GM21528 (cell line): ENCODE data around the gene LRRC1.

Experiments
- ATAC-seq: cut with Tn5 transposase; IDR thresholded peaks from one replicate; pipeline ENCODE4 v1.9.1; 2021; ENCODE audit warnings: mild to moderate bottlenecking, moderate library complexity; ENCODE audit not compliant: unreplicated experiment, low FRiP score

LRRC1 gene

DNA sequence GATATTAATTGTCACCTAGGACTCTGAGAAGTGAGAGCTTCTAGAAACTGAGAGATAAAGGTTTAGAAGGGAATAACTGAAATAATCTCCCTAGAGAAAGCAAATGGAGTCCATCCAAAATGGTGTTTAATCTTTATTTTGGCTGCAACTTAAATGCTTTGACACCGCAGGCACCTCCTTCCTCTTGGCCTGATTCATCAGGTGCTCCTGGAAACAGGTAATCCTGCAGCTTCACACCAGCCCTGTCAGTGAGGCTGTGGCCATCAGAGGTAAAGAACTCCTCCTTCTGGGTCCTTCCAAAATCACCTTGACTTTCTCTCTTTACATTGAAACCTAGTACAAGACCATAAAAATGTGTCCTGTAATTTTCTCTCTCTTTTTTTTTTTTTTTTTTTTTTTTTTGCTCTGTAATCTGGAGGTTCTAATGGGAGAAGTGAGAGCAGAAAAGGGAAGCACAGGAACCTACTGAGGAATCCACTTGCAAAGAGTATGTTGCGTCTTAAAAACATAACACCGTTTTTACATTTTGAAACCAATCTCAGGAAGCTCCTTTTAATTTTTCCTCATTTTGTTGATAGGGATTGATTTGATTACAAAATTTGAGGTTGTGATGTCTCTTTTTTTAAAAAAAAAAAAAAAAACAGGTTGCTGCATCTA is 124.2 kb downstream of the LRRC1 start:
- ATAC-seq = no peak

DNA sequence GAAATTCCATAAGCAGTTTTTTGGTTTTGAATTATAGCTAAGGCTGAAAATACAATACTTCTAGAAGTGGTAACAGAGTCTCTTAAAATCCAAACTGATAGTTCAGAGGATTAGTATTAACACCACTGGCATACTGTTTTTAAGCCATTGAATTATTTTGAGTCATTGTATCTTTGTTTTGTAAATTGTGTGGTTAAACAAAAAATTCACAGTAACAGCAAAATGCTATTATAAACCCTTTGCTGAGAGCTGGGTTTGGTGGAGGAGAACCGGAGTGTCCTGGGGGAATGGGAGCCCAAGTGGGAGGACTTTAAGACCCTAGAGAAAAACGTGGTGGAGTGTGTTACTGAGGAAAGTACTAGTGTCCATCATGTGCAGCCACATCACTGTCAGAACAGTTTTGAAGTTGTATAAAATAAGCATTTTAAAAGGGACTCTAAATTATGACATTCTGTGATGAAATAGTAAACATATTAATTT is 125.1 kb downstream of the LRRC1 start:
- ATAC-seq = no peak

DNA sequence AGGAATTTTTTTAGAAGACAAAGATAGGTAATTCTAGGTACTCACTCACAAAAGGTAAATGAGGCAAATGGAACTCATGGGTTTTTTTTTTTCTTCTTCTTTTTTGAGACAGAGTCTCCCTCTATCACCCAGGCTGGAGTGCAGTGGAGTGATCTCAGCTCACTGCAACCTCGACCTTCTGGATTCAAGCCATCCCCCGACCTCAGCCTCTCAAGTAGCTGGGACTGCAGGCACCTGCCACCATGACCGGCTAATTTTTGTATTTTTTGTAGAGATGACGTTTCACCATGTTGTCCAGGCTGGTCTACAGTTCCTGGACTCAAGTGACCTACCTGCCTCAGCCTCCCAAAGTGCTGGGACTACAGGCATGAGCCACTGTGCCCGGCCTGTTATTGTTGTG is 126.1 kb downstream of the LRRC1 start:
- ATAC-seq = no peak

DNA sequence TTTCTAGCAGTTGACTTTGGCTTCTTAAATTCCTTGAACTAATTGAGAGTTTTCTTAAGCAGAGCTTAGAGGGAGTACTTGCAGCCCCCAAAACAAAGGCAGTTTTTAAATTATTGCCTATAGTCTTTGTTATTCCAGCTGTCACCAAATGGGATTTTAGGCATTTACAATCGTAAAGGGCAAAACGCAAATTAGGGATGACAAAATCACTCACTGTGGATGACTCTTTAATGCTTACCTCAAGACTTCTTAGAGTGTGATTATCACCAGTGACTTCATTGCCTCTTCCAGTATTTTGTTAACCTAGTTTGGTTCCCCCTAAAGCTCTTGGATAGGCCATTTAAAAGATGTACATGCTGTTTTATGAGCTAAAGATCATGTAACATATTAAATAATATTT is 126.8 kb downstream of the LRRC1 start:
- ATAC-seq = no peak

GRCh38 chr6:53922539-53922981 is 127.8 kb downstream of the LRRC1 start:
- no peak for ATAC-seq

DNA sequence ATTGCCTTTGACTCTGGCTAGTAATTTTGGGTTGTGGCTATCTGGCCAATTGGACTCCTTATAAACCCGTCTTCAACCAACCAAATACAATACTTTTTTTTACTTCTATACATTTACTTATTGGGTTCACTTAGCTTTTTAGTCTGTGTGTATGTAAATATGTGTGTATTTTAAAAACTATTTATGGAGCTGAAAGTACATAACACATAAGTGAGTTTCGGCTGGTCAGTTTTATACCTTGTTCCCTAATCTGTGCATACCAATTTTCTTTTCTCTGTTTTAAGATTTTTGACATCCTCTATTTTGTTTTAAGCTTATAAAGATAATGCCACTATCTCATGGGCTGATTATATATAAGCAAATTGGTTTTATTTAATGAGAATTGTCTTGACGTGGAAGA is 129.5 kb downstream of the LRRC1 start:
- no peak for ATAC-seq

DNA sequence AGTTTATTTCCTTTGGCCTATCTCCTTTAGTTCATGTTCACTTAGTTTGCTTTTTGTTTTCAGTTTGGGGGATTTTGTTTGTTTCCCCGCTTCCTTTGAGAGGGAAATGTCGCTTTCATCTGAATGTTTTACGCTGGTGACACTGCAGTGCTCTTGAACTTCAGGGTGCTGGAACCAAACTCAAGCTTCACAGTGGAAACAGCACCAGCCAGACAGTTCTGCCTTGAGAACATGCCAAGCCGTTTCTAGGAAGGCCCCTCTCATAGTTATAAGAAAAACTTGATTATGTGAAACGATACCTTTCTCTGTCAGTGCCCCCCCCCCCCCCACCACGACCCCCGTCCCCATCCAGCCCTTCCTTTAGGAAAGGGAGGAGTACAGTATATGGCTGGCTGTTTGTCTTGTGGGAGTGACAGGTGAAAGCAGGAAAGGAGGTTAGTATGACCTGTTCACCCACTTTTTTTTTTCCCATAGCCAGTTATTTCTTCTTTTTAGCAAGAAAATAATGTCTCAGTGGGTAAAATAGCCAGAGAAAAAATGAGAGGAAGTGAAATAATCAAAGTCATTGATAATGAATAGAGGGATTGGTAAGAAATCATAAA is 130.1 kb downstream of the LRRC1 start:
- no peak for ATAC-seq

DNA sequence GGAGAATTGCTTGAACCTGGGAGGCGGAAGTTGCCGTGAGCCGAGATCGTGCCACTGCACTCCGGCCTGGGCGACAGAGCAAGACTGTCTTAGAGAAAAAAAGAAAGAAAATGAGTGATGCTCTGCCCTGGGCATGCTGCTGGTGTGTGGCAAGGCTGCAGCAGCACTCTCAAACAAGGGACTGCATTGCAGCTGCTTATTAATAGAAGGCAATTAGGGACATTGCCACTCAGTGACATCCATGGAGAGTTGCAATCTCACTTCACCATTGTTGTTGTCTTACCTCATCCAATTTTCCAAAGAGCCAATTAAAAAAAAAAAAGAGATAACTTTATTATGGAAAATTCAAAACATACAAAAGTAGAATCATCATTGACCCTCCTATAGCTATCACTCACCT is 131.1 kb downstream of the LRRC1 start:
- ATAC-seq = no peak

DNA sequence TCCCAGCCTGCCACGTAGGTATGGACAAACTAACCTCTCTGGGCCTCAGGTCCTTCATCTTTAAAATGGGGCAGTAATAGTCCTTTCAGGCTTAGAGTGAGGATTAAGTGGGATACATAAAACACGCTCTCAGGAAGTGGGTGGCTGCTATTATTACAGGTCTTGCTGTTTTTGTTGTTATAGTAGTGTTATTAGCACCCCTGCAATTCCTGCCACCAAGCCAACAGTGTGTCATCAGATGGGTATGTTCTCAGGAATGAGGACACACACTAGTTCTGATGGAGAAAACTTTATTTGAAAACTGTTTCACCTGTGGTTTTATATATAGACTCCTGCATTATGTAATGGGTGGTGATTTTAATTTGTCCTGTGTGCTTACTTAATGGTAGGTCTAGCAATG is 131.7 kb downstream of the LRRC1 start:
- no peak for ATAC-seq

- ATAC-seq = no peak
These were observed 133.8 kb downstream of the LRRC1 start for GRCh38 chr6:53928641-53929040.

GRCh38 chr6:53929041-53929820 is 134.4 kb downstream of the LRRC1 start:
- ATAC-seq = no peak

GRCh38 chr6:53929821-53930120 is 135.0 kb downstream of the LRRC1 start:
- no peak for ATAC-seq

DNA sequence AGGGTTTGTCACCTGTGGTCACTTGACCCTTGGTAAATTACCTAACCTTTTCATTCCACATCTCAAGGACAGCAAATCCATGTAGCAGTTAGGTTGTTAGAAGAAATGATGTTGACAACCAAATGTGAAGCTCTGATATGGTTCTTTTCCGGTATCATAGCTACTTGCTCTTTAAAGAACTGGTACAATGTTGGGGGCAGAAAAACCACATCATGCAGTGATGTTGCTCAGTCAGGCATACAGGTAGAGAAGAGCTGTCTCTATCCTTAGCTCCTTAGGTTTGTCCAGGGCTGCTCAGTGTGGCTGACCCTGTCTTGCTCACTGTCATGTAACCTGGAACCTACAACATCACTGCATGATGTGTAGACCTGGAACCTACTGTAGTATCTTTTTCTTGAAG is 135.5 kb downstream of the LRRC1 start:
- ATAC-seq = no peak

- ATAC-seq = no peak
These were observed 136.3 kb downstream of the LRRC1 start for GRCh38 chr6:53931086-53931485.

GRCh38 chr6:53932516-53932915 is 137.7 kb downstream of the LRRC1 start:
- no peak for ATAC-seq

GRCh38 chr6:53934023-53934422 is 139.2 kb downstream of the LRRC1 start:
- ATAC-seq = no peak

DNA sequence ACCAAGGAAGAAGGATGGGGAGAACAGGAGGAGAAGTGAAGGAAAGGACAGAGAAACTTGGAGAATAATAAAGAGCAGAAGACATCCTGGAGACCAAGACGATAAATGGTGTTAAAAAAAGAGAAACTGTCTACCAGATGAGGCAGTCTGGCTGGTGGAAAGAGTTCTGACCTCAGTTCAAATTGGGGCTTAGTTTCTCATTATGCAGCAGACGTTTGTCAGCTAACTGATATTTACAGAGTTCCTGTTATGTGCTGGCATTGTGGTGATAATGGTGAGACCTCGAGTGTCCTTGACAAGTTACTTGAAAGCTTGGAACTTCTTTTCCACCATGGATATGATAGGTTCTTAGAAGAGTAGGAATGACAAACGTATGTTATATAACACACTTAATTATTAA is 142.7 kb downstream of the LRRC1 start:
- ATAC-seq = no peak

DNA sequence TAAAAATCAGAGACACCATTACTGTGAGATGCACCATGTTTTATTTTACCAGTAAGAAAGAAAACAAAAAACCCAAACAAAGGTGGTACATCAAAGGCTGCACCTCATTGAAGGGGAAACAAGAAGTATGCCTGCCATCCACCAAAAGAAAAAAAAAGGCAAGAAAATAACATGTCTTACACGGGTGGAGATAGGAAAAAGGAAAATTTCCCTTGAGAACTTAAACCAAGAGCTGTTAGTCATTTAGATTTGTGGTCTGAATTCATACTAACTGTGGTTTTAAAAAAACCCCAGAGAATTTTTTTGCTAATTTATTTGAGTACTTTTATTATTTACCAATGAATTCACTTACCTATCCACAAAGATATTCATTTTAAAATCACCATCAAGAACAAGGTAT is 144.0 kb downstream of the LRRC1 start:
- no peak for ATAC-seq

- ATAC-seq = no peak
These were observed 145.0 kb downstream of the LRRC1 start for GRCh38 chr6:53939830-53940229.

- no peak for ATAC-seq
These were observed 148.6 kb downstream of the LRRC1 start for GRCh38 chr6:53943395-53943794.

DNA sequence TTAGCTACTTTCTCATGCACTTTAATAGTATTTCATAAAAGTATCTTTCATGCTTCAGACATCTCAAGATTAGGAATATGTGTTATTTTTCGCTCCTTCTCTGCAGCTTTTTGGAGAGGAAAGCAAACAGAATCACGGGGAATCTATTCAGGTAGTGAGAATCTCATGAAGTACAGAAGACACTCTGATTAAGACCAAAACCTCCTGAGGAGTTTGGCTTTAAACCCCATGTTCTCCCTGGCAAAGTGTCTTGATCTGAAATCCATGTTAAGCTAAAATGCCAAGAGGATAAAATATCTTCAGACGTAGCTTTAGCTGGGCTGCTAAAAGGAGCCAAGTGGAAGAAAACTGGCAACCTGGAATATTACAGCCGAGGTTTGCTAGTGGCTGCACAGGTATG is 149.3 kb downstream of the LRRC1 start:
- ATAC-seq = no peak

GRCh38 chr6:53944543-53944942 is 149.7 kb downstream of the LRRC1 start:
- no peak for ATAC-seq
